GM21786 (cell line): Measurements from ENCODE around the gene HELZ.
"Not testable (repeated sequence)": the region's sequence is repeated elsewhere in the genome, so short reads cannot be mapped to it uniquely, and the experiment has no call there.

Experiments
- ATAC-seq: cut with Tn5 transposase; IDR thresholded peaks from one replicate; pipeline ENCODE4 v1.9.1; 2021; ENCODE audit not compliant: unreplicated experiment

The HELZ gene

GRCh38 chr17:67055041-67055443 lies 190.0 kb downstream of the HELZ start:
- no peak for ATAC-seq

GRCh38 chr17:67054608-67055007 lies 190.4 kb downstream of the HELZ start:
- ATAC-seq, result no peak

- no peak for ATAC-seq
These were observed 190.9 kb downstream of the HELZ start for GRCh38 chr17:67054011-67054591.

- ATAC-seq, result no peak
These were observed 191.5 kb downstream of the HELZ start for GRCh38 chr17:67053438-67054000.

GRCh38 chr17:67052720-67053437 lies 192.1 kb downstream of the HELZ start:
- no peak for ATAC-seq

GRCh38 chr17:67051837-67052236 lies 193.2 kb downstream of the HELZ start:
- no peak for ATAC-seq

- ATAC-seq, result no peak
These were observed 193.8 kb downstream of the HELZ start for GRCh38 chr17:67051155-67051538.

GRCh38 chr17:67050471-67051154 lies 194.4 kb downstream of the HELZ start:
- no peak for ATAC-seq

GRCh38 chr17:67050066-67050465 lies 194.9 kb downstream of the HELZ start:
- no peak for ATAC-seq

GRCh38 chr17:67049025-67049739 lies 195.8 kb downstream of the HELZ start:
- ATAC-seq, result no peak

GRCh38 chr17:67047382-67047781 lies 197.6 kb downstream of the HELZ start:
- no peak for ATAC-seq

- no peak for ATAC-seq
These were observed 198.6 kb downstream of the HELZ start for GRCh38 chr17:67046398-67046797.

- no peak for ATAC-seq
These were observed 200.1 kb downstream of the HELZ start for GRCh38 chr17:67044940-67045339.

- ATAC-seq, result no peak
These were observed 200.8 kb downstream of the HELZ start, which contains the start of gene CACNG1 for GRCh38 chr17:67044016-67044772. Gene CACNG1, plus strand, starts transcription at chr17:67044554. Its CDS starts 107 bp downstream, at chr17:67044661.

- no peak for ATAC-seq
These were observed 201.7 kb downstream of the HELZ start for GRCh38 chr17:67043283-67043682.

GRCh38 chr17:67041941-67042899 lies 202.8 kb downstream of the HELZ start:
- no peak for ATAC-seq

GRCh38 chr17:67041531-67041930 lies 203.5 kb downstream of the HELZ start:
- ATAC-seq, result no peak

GRCh38 chr17:67041119-67041518 lies 203.9 kb downstream of the HELZ start:
- ATAC-seq, result not testable (repeated sequence)

GRCh38 chr17:67040652-67041051 lies 204.3 kb downstream of the HELZ start:
- no peak for ATAC-seq
